Measurements from ENCODE around the gene RFNG.

RFNG gene

GRCh38 chr17:82095777-82096708 is 44.4 kb upstream of the RFNG start:
- no CpG with 5 or more reads among the region's 35 CpGs for WGBS (ENCODE audit: insufficient coverage, insufficient read length)
- no peak for DNase-seq (ENCODE audit: low read depth, low spot score)
- Histone ChIP-seq H3K27me3 (ENCODE audit: control insufficient read depth, insufficient read depth, low read length) (no peaks in the 10 kb centered on the region), H3K27ac (ENCODE audit: low read length) (no peak overlapping the region), H3K4me1 (ENCODE audit: control insufficient read depth, insufficient read depth, low read length) (peaks cover 16% of the 10 kb centered on the region), H3K4me3 (ENCODE audit: low read length) (no peak overlapping the region; the same call in 1 of the 2 replicates), H3K9me3 (ENCODE audit: control insufficient read depth, insufficient read depth, low read length) (no peaks in the 10 kb centered on the region), H3K36me3 (ENCODE audit: control insufficient read depth, insufficient read depth, low read length) (peaks cover 47% of the 10 kb centered on the region)

GRCh38 chr17:82094931-82095776 is 43.5 kb upstream of the RFNG start:
- Histone ChIP-seq H3K9me3 (ENCODE audit: control insufficient read depth, insufficient read depth, low read length) (no peaks in the 10 kb centered on the region), H3K27ac (ENCODE audit: low read length) (no peak overlapping the region), H3K27me3 (ENCODE audit: control insufficient read depth, insufficient read depth, low read length) (no peaks in the 10 kb centered on the region), H3K4me3 (ENCODE audit: low read length) (no peak overlapping the region), H3K4me1 (ENCODE audit: control insufficient read depth, insufficient read depth, low read length) (peaks cover 11% of the 10 kb centered on the region), H3K36me3 (ENCODE audit: control insufficient read depth, insufficient read depth, low read length) (peaks cover 55% of the 10 kb centered on the region)
- no CpG with 5 or more reads among the region's 37 CpGs for WGBS (ENCODE audit: insufficient coverage, insufficient read length)
- DNase-seq (ENCODE audit: low read depth, low spot score), result no peak

- no peaks in the 10 kb centered on the region for H3K9me3 ChIP-seq (ENCODE audit: control insufficient read depth, insufficient read depth, low read length)
- H3K36me3 ChIP-seq (ENCODE audit: control insufficient read depth, insufficient read depth, low read length), result peaks cover 75% of the 10 kb centered on the region
- H3K4me1 ChIP-seq (ENCODE audit: control insufficient read depth, insufficient read depth, low read length), result peaks cover 11% of the 10 kb centered on the region
- no peak overlapping the region for H3K4me3 ChIP-seq (ENCODE audit: low read length)
- no peak overlapping the region for H3K27ac ChIP-seq (ENCODE audit: low read length)
- no CpG with 5 or more reads among the region's 40 CpGs for WGBS (ENCODE audit: insufficient coverage, insufficient read length)
- H3K27me3 ChIP-seq (ENCODE audit: control insufficient read depth, insufficient read depth, low read length), result no peaks in the 10 kb centered on the region
- no peak for DNase-seq (ENCODE audit: low read depth, low spot score)
These were observed 41.6 kb upstream of the RFNG start for GRCh38 chr17:82092995-82093751.

- H3K36me3 ChIP-seq (ENCODE audit: control insufficient read depth, insufficient read depth, low read length), result peaks cover 80% of the 10 kb centered on the region
- WGBS (ENCODE audit: insufficient coverage, insufficient read length), result no CpG with 5 or more reads among the region's 20 CpGs
- H3K4me1 ChIP-seq (ENCODE audit: control insufficient read depth, insufficient read depth, low read length), result peaks cover 11% of the 10 kb centered on the region
- no peaks in the 10 kb centered on the region for H3K27me3 ChIP-seq (ENCODE audit: control insufficient read depth, insufficient read depth, low read length)
- H3K4me3 ChIP-seq (ENCODE audit: low read length), result no peak overlapping the region
- H3K27ac ChIP-seq (ENCODE audit: low read length), result no peak overlapping the region
- no peak for DNase-seq (ENCODE audit: low read depth, low spot score)
- H3K9me3 ChIP-seq (ENCODE audit: control insufficient read depth, insufficient read depth, low read length), result no peaks in the 10 kb centered on the region
These were observed 41.0 kb upstream of the RFNG start for GRCh38 chr17:82092628-82092994.

GRCh38 chr17:82092094-82092586 is 40.5 kb upstream of the RFNG start:
- WGBS (ENCODE audit: insufficient coverage, insufficient read length), result no CpG with 5 or more reads among the region's 23 CpGs
- H3K4me1 ChIP-seq (ENCODE audit: control insufficient read depth, insufficient read depth, low read length), result peaks cover 11% of the 10 kb centered on the region
- H3K9me3 ChIP-seq (ENCODE audit: control insufficient read depth, insufficient read depth, low read length), result no peaks in the 10 kb centered on the region
- H3K27ac ChIP-seq (ENCODE audit: low read length), result no peak overlapping the region
- DNase-seq (ENCODE audit: low read depth, low spot score), result no peak
- H3K27me3 ChIP-seq (ENCODE audit: control insufficient read depth, insufficient read depth, low read length), result no peaks in the 10 kb centered on the region
- no peak overlapping the region for H3K4me3 ChIP-seq (ENCODE audit: low read length)
- H3K36me3 ChIP-seq (ENCODE audit: control insufficient read depth, insufficient read depth, low read length), result peaks cover 85% of the 10 kb centered on the region

GRCh38 chr17:82091264-82092066 is 39.9 kb upstream of the RFNG start:
- H3K27ac ChIP-seq (ENCODE audit: low read length), result no peak overlapping the region
- no peaks in the 10 kb centered on the region for H3K9me3 ChIP-seq (ENCODE audit: control insufficient read depth, insufficient read depth, low read length)
- no peak for DNase-seq (ENCODE audit: low read depth, low spot score)
- peaks cover 7% of the 10 kb centered on the region; the same call in 1 of the 2 replicates for H3K4me1 ChIP-seq (ENCODE audit: control insufficient read depth, insufficient read depth, low read length)
- H3K4me3 ChIP-seq (ENCODE audit: low read length), result no peak overlapping the region
- WGBS (ENCODE audit: insufficient coverage, insufficient read length), result no CpG with 5 or more reads among the region's 37 CpGs
- H3K36me3 ChIP-seq (ENCODE audit: control insufficient read depth, insufficient read depth, low read length), result peaks cover 91% of the 10 kb centered on the region
- H3K27me3 ChIP-seq (ENCODE audit: control insufficient read depth, insufficient read depth, low read length), result no peaks in the 10 kb centered on the region

- no CpG with 5 or more reads among the region's 29 CpGs for WGBS (ENCODE audit: insufficient coverage, insufficient read length)
These were observed 39.1 kb upstream of the RFNG start for GRCh38 chr17:82090549-82091263.

GRCh38 chr17:82089723-82090548 is 38.3 kb upstream of the RFNG start:
- H3K27ac ChIP-seq (ENCODE audit: low read length), result no peak overlapping the region
- H3K4me1 ChIP-seq (ENCODE audit: control insufficient read depth, insufficient read depth, low read length), result no peaks in the 10 kb centered on the region
- H3K4me3 ChIP-seq (ENCODE audit: low read length), result no peak overlapping the region
- peaks cover 95% of the 10 kb centered on the region for H3K36me3 ChIP-seq (ENCODE audit: control insufficient read depth, insufficient read depth, low read length)
- H3K9me3 ChIP-seq (ENCODE audit: control insufficient read depth, insufficient read depth, low read length), result no peaks in the 10 kb centered on the region
- H3K27me3 ChIP-seq (ENCODE audit: control insufficient read depth, insufficient read depth, low read length), result no peaks in the 10 kb centered on the region
- no peak for DNase-seq (ENCODE audit: low read depth, low spot score)
- no CpG with 5 or more reads among the region's 29 CpGs for WGBS (ENCODE audit: insufficient coverage, insufficient read length)

More at GRCh38 chr17:82090549-82091263, 39.1 kb upstream of the RFNG start:
- Histone ChIP-seq H3K4me1 (ENCODE audit: control insufficient read depth, insufficient read depth, low read length) (peaks cover 1% of the 10 kb centered on the region; the same call in 1 of the 2 replicates), H3K27me3 (ENCODE audit: control insufficient read depth, insufficient read depth, low read length) (no peaks in the 10 kb centered on the region), H3K4me3 (ENCODE audit: low read length) (no peak overlapping the region), H3K27ac (ENCODE audit: low read length) (no peak overlapping the region), H3K9me3 (ENCODE audit: control insufficient read depth, insufficient read depth, low read length) (no peaks in the 10 kb centered on the region), H3K36me3 (ENCODE audit: control insufficient read depth, insufficient read depth, low read length) (peaks cover 94% of the 10 kb centered on the region)
- no peak for DNase-seq (ENCODE audit: low read depth, low spot score)
